BLaER1 treated with 17β-estradiol and CSF1 and Interleukin-3, amounts not matched to agents 10 nM and 100 nM (cell line): Measurements from ENCODE around the gene CYBC1.

Experiments used
- H3K27ac ChIP-seq, 11 experiments: shearing (Covaris generic); formaldehyde crosslinking; 2 replicates each; pipeline ENCODE4 v1.8.1; 2022
- H3K27me3 ChIP-seq, 11 experiments: shearing (Covaris generic); formaldehyde crosslinking; 2 replicates each; pipeline ENCODE4 v1.8.1; 2022
- H3K36me3 ChIP-seq, 11 experiments: shearing (Covaris generic); formaldehyde crosslinking; 2 replicates each; pipeline ENCODE4 v1.8.1; 2022
- H3K4me1 ChIP-seq, 10 experiments: shearing (Covaris generic); formaldehyde crosslinking; 2 replicates each; pipeline ENCODE4 v1.8.1; 2022
- H3K4me2 ChIP-seq, 11 experiments: shearing (Covaris generic); formaldehyde crosslinking; 2 replicates each; pipeline ENCODE4 v1.8.1; 2022
- H3K4me3 ChIP-seq, 10 experiments: shearing (Covaris generic); formaldehyde crosslinking; 2 replicates each; pipeline ENCODE4 v1.8.1; 2022
- H3K9ac ChIP-seq, 11 experiments: shearing (Covaris generic); formaldehyde crosslinking; 2 replicates each; pipeline ENCODE4 v1.8.1; 2022
- H3K9me3 ChIP-seq, 11 experiments: shearing (Covaris generic); formaldehyde crosslinking; replicated peaks in 1 of 11; 2 replicates each; pipeline ENCODE4 v1.8.1; 2022
- H4K20me1 ChIP-seq, 11 experiments: shearing (Covaris generic); formaldehyde crosslinking; 2 replicates each; pipeline ENCODE4 v1.8.1; 2022
- Cebpa-rat ChIP-seq, 11 experiments: shearing (Covaris generic); IDR thresholded peaks; 2 replicates each; pipeline ENCODE4 v1.8.1; 2022

The CYBC1 gene

GRCh38 chr17:82403662-82404660 is 46.6 kb downstream of the CYBC1 start:
- no peak overlapping the region for H3K9ac ChIP-seq
- no peak overlapping the region for H3K27ac ChIP-seq
- peaks cover 34 to 58% (median 49%) of the 10 kb centered on the region in 10 experiments for H3K4me1 ChIP-seq
- H3K9me3 ChIP-seq = no peaks in the 10 kb centered on the region
- H3K4me3 ChIP-seq = no peak overlapping the region
- H3K36me3 ChIP-seq = peaks cover 28 to 61% (median 43%) of the 10 kb centered on the region in 11 experiments
- peaks cover 10 to 15% (median 12%) of the 10 kb centered on the region in 11 experiments; a peak in 21 of 22 replicates for H3K27me3 ChIP-seq
- no peak overlapping the region for H3K4me2 ChIP-seq
- H4K20me1 ChIP-seq = peaks cover 24 to 81% (median 52%) of the 10 kb centered on the region in 11 experiments; a peak in 21 of 22 replicates
- no peak for TF ChIP-seq Cebpa-rat (IDR thresholded peaks at IDR 0.05)

GRCh38 chr17:82402865-82403264 is 47.7 kb downstream of the CYBC1 start:
- Histone ChIP-seq H3K4me2 (no peak overlapping the region), H3K4me1 (peaks cover 30 to 47% (median 43%) of the 10 kb centered on the region in 10 experiments), H3K27ac (no peak overlapping the region), H3K4me3 (no peak overlapping the region), H3K36me3 (peaks cover 24 to 59% (median 38%) of the 10 kb centered on the region in 11 experiments), H4K20me1 (peaks cover 15 to 78% (median 46%) of the 10 kb centered on the region in 11 experiments; a peak in 19 of 22 replicates), H3K9ac (no peak overlapping the region), H3K9me3 (no peaks in the 10 kb centered on the region), H3K27me3 (peaks cover 10 to 20% (median 15%) of the 10 kb centered on the region in 11 experiments; a peak in 21 of 22 replicates)
- TF ChIP-seq Cebpa-rat (IDR thresholded peaks at IDR 0.05) = no peak

DNA sequence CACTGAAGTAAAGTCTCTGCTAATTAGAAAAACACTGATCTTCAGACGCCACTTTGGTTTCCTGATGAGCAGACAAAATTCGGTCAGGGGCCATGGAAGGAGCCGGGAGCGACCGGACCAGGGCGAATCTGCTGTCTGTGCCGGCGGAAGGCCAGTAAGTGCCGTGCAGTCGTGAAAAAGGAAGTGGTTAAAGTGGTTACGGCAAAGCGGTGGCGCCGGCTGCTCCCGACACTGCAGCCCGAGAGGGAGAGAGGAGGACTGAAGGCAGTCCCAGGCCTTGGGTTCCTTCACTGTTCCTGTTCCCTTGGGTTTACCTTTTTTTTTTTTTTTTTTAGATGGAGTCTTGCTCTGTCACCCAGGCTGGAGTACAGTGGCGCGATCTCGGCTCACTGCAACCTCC is 49.7 kb downstream of the CYBC1 start:
- Histone ChIP-seq H4K20me1 (peaks cover 10 to 72% (median 42%) of the 10 kb centered on the region in 11 experiments; a peak in 20 of 22 replicates), H3K9me3 (no peaks in the 10 kb centered on the region), H3K4me1 (peaks cover 30 to 44% (median 37%) of the 10 kb centered on the region in 10 experiments), H3K4me2 (peak overlapping the region; percentile 73 to 94 (median 84)), H3K36me3 (peaks cover 19 to 48% (median 35%) of the 10 kb centered on the region in 11 experiments), H3K4me3 (peak overlapping the region in 3 of 10 experiments; percentile 4 to 28 (median 20); a peak in 3 of 20 replicates), H3K27me3 (peaks cover 10 to 36% (median 27%) of the 10 kb centered on the region in 11 experiments; a peak in 21 of 22 replicates), H3K27ac (peak overlapping the region in 7 of 11 experiments; percentile 6 to 58 (median 48); a peak in 14 of 22 replicates), H3K9ac (peak overlapping the region in 7 of 11 experiments; percentile 0 to 62 (median 34); a peak in 7 of 22 replicates)
- no peak for TF ChIP-seq Cebpa-rat (IDR thresholded peaks at IDR 0.05)

- H3K9ac ChIP-seq = peak overlapping the region in 5 of 11 experiments; percentile 0 to 24 (median 15); a peak in 2 of 22 replicates
- H3K4me1 ChIP-seq = peaks cover 30 to 45% (median 39%) of the 10 kb centered on the region in 10 experiments
- H3K27me3 ChIP-seq = peaks cover 10 to 36% (median 30%) of the 10 kb centered on the region in 11 experiments; a peak in 21 of 22 replicates
- H3K36me3 ChIP-seq = peaks cover 19 to 45% (median 32%) of the 10 kb centered on the region in 11 experiments
- H3K27ac ChIP-seq = peak overlapping the region in 8 of 11 experiments; percentile 15 to 58 (median 44); a peak in 12 of 22 replicates
- H3K4me3 ChIP-seq = 0 out of 20 replicates have a peak overlapping the region, but pooled peaks of 1 of the 10 experiments have one; percentile 20
- no peaks in the 10 kb centered on the region for H3K9me3 ChIP-seq
- peaks cover 10 to 74% (median 41%) of the 10 kb centered on the region in 11 experiments; a peak in 20 of 22 replicates for H4K20me1 ChIP-seq
- TF ChIP-seq Cebpa-rat (IDR thresholded peaks at IDR 0.05) = peak in 3 of 11 experiments; percentile 19 to 56 (median 30); a peak in 2 of 22 replicates
- H3K4me2 ChIP-seq = peak overlapping the region; percentile 73 to 94 (median 84)
Measured at GRCh38 chr17:82400206-82400605, 50.3 kb downstream of the CYBC1 start.

GRCh38 chr17:82399601-82400101 is 50.9 kb downstream of the CYBC1 start:
- Histone ChIP-seq H3K27ac (peak overlapping the region in 7 of 11 experiments; percentile 15 to 58 (median 39); a peak in 11 of 22 replicates), H4K20me1 (peaks cover 10 to 79% (median 47%) of the 10 kb centered on the region in 11 experiments; a peak in 20 of 22 replicates), H3K36me3 (peaks cover 19 to 40% (median 30%) of the 10 kb centered on the region in 11 experiments), H3K4me2 (peak overlapping the region; percentile 73 to 94 (median 84)), H3K9ac (peak overlapping the region in 4 of 11 experiments; percentile 10 to 24 (median 20); a peak in 3 of 22 replicates), H3K4me3 (0 out of 20 replicates have a peak overlapping the region, but pooled peaks of 1 of the 10 experiments have one; percentile 20), H3K4me1 (peaks cover 36 to 51% (median 44%) of the 10 kb centered on the region in 10 experiments), H3K27me3 (peaks cover 16 to 42% (median 32%) of the 10 kb centered on the region in 11 experiments; a peak in 21 of 22 replicates), H3K9me3 (no peaks in the 10 kb centered on the region)
- TF ChIP-seq Cebpa-rat (IDR thresholded peaks at IDR 0.05) = no peak

- H4K20me1 ChIP-seq = peaks cover 10 to 81% (median 50%) of the 10 kb centered on the region in 11 experiments; a peak in 20 of 22 replicates
- H3K9ac ChIP-seq = peak overlapping the region in 2 of 11 experiments; percentile 3 to 15; a peak in 2 of 22 replicates
- no peaks in the 10 kb centered on the region for H3K9me3 ChIP-seq
- no peak overlapping the region for H3K4me3 ChIP-seq
- peaks cover 42 to 57% (median 50%) of the 10 kb centered on the region in 10 experiments for H3K4me1 ChIP-seq
- peak overlapping the region; percentile 73 to 94 (median 84) for H3K4me2 ChIP-seq
- peaks cover 15 to 34% (median 26%) of the 10 kb centered on the region in 11 experiments for H3K36me3 ChIP-seq
- H3K27me3 ChIP-seq = peaks cover 18 to 48% (median 35%) of the 10 kb centered on the region in 11 experiments; a peak in 21 of 22 replicates
- TF ChIP-seq Cebpa-rat (IDR thresholded peaks at IDR 0.05) = no peak
- 0 out of 22 replicates have a peak overlapping the region, but pooled peaks of 1 of the 11 experiments have one; percentile 55 for H3K27ac ChIP-seq
Measured at GRCh38 chr17:82399041-82399441, 51.5 kb downstream of the CYBC1 start.

DNA sequence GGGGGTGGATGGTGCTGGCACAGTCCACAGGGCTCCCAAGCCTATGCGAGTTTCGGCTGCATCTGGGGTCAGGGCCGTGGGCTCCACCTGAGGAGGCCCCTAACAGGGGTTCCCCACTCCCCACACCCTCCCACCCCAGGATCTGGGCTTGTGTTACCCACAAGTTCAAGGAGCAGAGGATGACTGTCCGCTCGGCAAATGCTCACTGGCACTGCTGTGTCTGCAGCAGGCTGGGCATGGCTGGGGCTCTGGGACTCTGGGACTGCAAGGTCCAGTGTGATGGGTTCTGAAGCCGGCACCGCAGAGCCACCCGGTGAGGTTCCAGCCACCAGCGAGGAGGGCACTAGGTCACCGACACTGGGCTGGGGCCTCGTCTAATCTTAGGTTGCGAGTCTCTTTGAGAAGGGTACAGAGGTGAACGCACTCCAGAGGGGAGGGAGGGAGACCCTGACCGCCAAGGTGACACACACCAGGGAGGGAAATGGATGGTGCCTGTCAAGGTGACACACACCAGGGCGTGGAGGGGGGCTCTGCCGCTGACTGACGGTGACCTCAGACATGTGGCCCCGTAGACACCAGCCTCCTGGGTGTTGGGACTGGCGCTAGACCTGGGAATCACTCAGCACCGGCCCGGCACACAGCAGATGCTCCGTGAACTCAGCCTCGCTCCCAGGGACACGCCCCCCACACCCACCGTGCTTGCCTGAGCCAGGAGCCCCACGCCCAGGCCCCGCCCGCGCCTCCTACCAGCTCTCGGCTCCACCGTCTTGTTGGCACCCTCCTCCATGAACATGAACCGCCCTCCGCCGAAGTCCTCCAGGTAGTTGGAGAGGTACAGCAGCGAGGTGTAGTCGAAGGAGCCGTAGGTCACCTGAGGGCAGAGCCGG is 52.9 kb downstream of the CYBC1 start:
- Histone ChIP-seq H3K4me3 (no peak overlapping the region), H3K4me2 (no peak overlapping the region), H3K9ac (no peak overlapping the region), H3K4me1 (peaks cover 50 to 68% (median 63%) of the 10 kb centered on the region in 10 experiments), H4K20me1 (peaks cover 10 to 83% (median 60%) of the 10 kb centered on the region in 11 experiments; a peak in 20 of 22 replicates), H3K9me3 (no peaks in the 10 kb centered on the region), H3K27me3 (peaks cover 29 to 61% (median 48%) of the 10 kb centered on the region in 11 experiments), H3K27ac (no peak overlapping the region), H3K36me3 (peaks cover 1 to 29% (median 17%) of the 10 kb centered on the region in 11 experiments; a peak in 20 of 22 replicates)
- TF ChIP-seq Cebpa-rat (IDR thresholded peaks at IDR 0.05) = no peak
